Right lobe of liver (tissue), 4 donors: ENCODE measurements around the gene RNPS1.

ENCODE experiments used
- CTCF ChIP-seq, 4 donors: fragments of 200-600 bp in 3 of 4; fragments of 450-650 bp in 1 of 4; IDR thresholded peaks; one replicate each; pipeline versions ENCODE4 v1.5.1 to v1.8.0; 2016 to 2022; ENCODE audit warnings: antibody characterized with exemption in 4 of 4, mild to moderate bottlenecking in 2 of 4
- POLR2A ChIP-seq: fragments of 450-650 bp; IDR thresholded peaks from one replicate; pipeline ENCODE4 v1.6.1; 2017; ENCODE audit warnings: antibody characterized with exemption, mild to moderate bottlenecking
- donor health status: DM: no; HTN: no; CAD: no.
- donor health status: DM: no; HTN: no; CAD: no.
- donor health status: DM: no; HTN: yes; CAD: no.

GRCh38 chr16:2205967-2206313, 62.0 kb downstream of the RNPS1 start:
- no peak for TF ChIP-seq CTCF (IDR thresholded peaks at IDR 0.05)
- no peak for TF ChIP-seq POLR2A
